CD8-positive, alpha-beta memory T cell (primary cell): ENCODE results near the gene RPUSD4. TPM values are rescaled to one million over a fixed set of nuclear protein-coding genes. Genes with fewer than 3 reads are reported as not detected.

Experiments used
- CTCF ChIA-PET: fragments of 350-600 bp; sonication (Branson Sonifier 250); formaldehyde crosslinking; loops from one replicate; lab custom pipeline; 2021; ENCODE audit warnings: antibody characterized with exemption; lab: Charles Lee
- POLR2A ChIA-PET: fragments of 350-600 bp; sonication (Branson Sonifier 250); formaldehyde crosslinking; loops from one replicate; lab custom pipeline; 2021; ENCODE audit warnings: antibody characterized with exemption; lab: Charles Lee
- DNase-seq, 5 donors: peaks; one replicate each; pipeline versions ENCODE4 v3.0.0 to v3.0.0-alpha.2; 2020 to 2022; ENCODE audit warnings: mixed read lengths in 1 of 5
- H3K27ac ChIP-seq: one replicate; pipeline ENCODE4 v1.7.0; 2013; ENCODE audit warnings: low read depth, mild to moderate bottlenecking, low read length, moderate library complexity
- H3K27me3 ChIP-seq: 2 replicates; pipeline ENCODE4 v1.7.0; 2013; ENCODE audit warnings: low read length, mild to moderate bottlenecking; ENCODE audit not compliant: insufficient read depth, poor library complexity, severe bottlenecking
- H3K36me3 ChIP-seq: 2 replicates; pipeline ENCODE4 v1.7.0; 2013; ENCODE audit warnings: mild to moderate bottlenecking, low read length, moderate library complexity; ENCODE audit not compliant: insufficient read depth
- H3K4me1 ChIP-seq: 2 replicates; pipeline ENCODE4 v1.7.0; 2013; ENCODE audit warnings: mild to moderate bottlenecking, low read length, moderate library complexity; ENCODE audit not compliant: insufficient read depth
- H3K4me3 ChIP-seq: 2 replicates; pipeline ENCODE4 v1.7.0; 2013; ENCODE audit warnings: mild to moderate bottlenecking, low read length
- H3K9me3 ChIP-seq: 2 replicates; pipeline ENCODE4 v1.7.0; 2013; ENCODE audit warnings: mild to moderate bottlenecking, low read length
- H3K27ac Mint-ChIP-seq, 8 donors: one replicate each; pipeline ENCODE4 v1.8.0; 2020 to 2021; ENCODE audit warnings: mixed read lengths in 8 of 8, mild to moderate bottlenecking in 6 of 8, inconsistent platforms in 3 of 8, moderate library complexity in 3 of 8
- H3K27me3 Mint-ChIP-seq, 2 donors: one replicate each; pipeline ENCODE4 v1.8.0; 2020 to 2021; ENCODE audit warnings: mixed read lengths in 2 of 2, mild to moderate bottlenecking in 1 of 2, moderate library complexity in 1 of 2
- H3K36me3 Mint-ChIP-seq, 3 donors: one replicate each; pipeline ENCODE4 v1.8.0; 2020 to 2021; ENCODE audit warnings: mixed read lengths in 3 of 3, inconsistent platforms in 1 of 3, mild to moderate bottlenecking in 1 of 3
- H3K4me1 Mint-ChIP-seq, 3 donors: one replicate each; pipeline ENCODE4 v1.8.0; 2020 to 2021; ENCODE audit warnings: mixed read lengths in 3 of 3, inconsistent platforms in 1 of 3, mild to moderate bottlenecking in 1 of 3
- H3K4me3 Mint-ChIP-seq, 7 donors: one replicate each; pipeline ENCODE4 v1.8.0; 2020 to 2021; ENCODE audit warnings: mixed read lengths in 7 of 7, mild to moderate bottlenecking in 6 of 7, moderate library complexity in 4 of 7, inconsistent platforms in 2 of 7
- H3K9me3 Mint-ChIP-seq, 5 donors: one replicate each; pipeline ENCODE4 v1.8.0; 2020 to 2022; ENCODE audit warnings: mixed read lengths in 5 of 5, mild to moderate bottlenecking in 3 of 5, moderate library complexity in 2 of 5, inconsistent platforms in 1 of 5
- polyA plus RNA-seq: library from polyadenylated mRNA; unstranded; fragments of 300-500 nt; fragmentation: Illumina TruSeq; gene quantifications from one replicate; pipeline ENCODE4 v1.2.3, GENCODE V29; 2021
- total RNA-seq, 2 experiments: library from RNA; stranded (reverse); gene quantifications; one replicate each; pipeline ENCODE4 v1.2.3, GENCODE V29; 2021

Gene RPUSD4
- total and polyA plus RNA-seq, 3 experiments from 2014 or later, result 20.4 to 48.8 (median 47.3) TPM

GRCh38 chr11:126157326-126158030, 54.0 kb downstream of the RPUSD4 start:
- Mint-ChIP-seq H3K9me3 (peaks cover 1 to 4% (median 3%) of the 10 kb centered on the region in 5 donors), H3K36me3 (peaks cover 0 to 5% (median 0%) of the 10 kb centered on the region in 3 donors), H3K4me3 (no peak overlapping the region), H3K27me3 (peaks cover 9% of the 10 kb centered on the region in 2 donors), H3K27ac (no peak overlapping the region), H3K4me1 (no peaks in the 10 kb centered on the region)
- no peaks in the 10 kb centered on the region for H3K4me1 ChIP-seq
- CTCF ChIA-PET, result no interaction called here
- no peaks in the 10 kb centered on the region for H3K27me3 ChIP-seq
- POLR2A ChIA-PET, result no interaction called here
- DNase-seq, result no peak
- H3K36me3 ChIP-seq, result no peaks in the 10 kb centered on the region
- no peak overlapping the region for H3K27ac ChIP-seq
- no peaks in the 10 kb centered on the region for H3K9me3 ChIP-seq
- no peak overlapping the region for H3K4me3 ChIP-seq

DNA sequence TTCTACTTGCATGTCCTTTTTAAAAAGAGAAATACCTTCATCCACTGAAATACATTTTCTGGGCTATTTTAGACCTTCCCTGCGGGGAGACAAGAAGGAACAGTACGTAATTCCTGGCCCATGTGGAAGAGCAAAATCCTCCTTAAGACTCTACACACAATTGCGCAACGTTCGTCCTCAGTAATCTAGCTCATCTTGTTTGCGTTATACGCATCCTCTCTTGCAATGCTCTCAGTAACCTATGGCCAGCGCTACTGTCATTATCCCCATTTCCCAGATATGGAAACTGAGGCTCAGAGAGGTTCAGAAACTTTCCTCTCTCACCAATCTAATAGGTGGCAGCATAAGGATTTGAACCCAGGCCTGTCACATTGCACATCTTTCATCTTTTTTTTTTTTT, 54.6 kb downstream of the RPUSD4 start:
- H3K4me1 Mint-ChIP-seq, result no peaks in the 10 kb centered on the region
- peaks cover 9 to 10% of the 10 kb centered on the region in 2 donors for H3K27me3 Mint-ChIP-seq
- POLR2A ChIA-PET, result no interaction called here
- Histone ChIP-seq H3K4me3 (no peak overlapping the region), H3K4me1 (no peaks in the 10 kb centered on the region), H3K36me3 (no peaks in the 10 kb centered on the region), H3K9me3 (no peaks in the 10 kb centered on the region), H3K27ac (no peak overlapping the region), H3K27me3 (no peaks in the 10 kb centered on the region)
- H3K27ac Mint-ChIP-seq, result no peak overlapping the region
- no peak for DNase-seq
- H3K36me3 Mint-ChIP-seq, result peaks cover 0 to 10% (median 0%) of the 10 kb centered on the region in 3 donors
- CTCF ChIA-PET, result no interaction called here
- no peak overlapping the region for H3K4me3 Mint-ChIP-seq
- peaks cover 2 to 10% (median 9%) of the 10 kb centered on the region in 5 donors for H3K9me3 Mint-ChIP-seq

GRCh38 chr11:126155402-126156187, 55.9 kb downstream of the RPUSD4 start:
- Mint-ChIP-seq H3K36me3 (peaks cover 0 to 11% (median 0%) of the 10 kb centered on the region in 3 donors), H3K9me3 (peaks cover 2 to 16% (median 10%) of the 10 kb centered on the region in 5 donors)
- no peak overlapping the region for H3K4me3 ChIP-seq

GRCh38 chr11:126154691-126155090, 56.8 kb downstream of the RPUSD4 start:
- H3K27ac Mint-ChIP-seq, result no peak overlapping the region
- peaks cover 0 to 11% (median 0%) of the 10 kb centered on the region in 3 donors for H3K36me3 Mint-ChIP-seq
- POLR2A ChIA-PET, result no interaction called here
- peaks cover 9 to 10% of the 10 kb centered on the region in 2 donors for H3K27me3 Mint-ChIP-seq
- H3K9me3 Mint-ChIP-seq, result peaks cover 2 to 16% (median 10%) of the 10 kb centered on the region in 5 donors
- Histone ChIP-seq H3K9me3 (no peaks in the 10 kb centered on the region), H3K4me1 (no peaks in the 10 kb centered on the region), H3K4me3 (no peak overlapping the region), H3K36me3 (no peaks in the 10 kb centered on the region), H3K27ac (no peak overlapping the region), H3K27me3 (no peaks in the 10 kb centered on the region)
- CTCF ChIA-PET, result no interaction called here
- H3K4me3 Mint-ChIP-seq, result no peak overlapping the region
- no peak for DNase-seq
- H3K4me1 Mint-ChIP-seq, result peaks cover 0 to 2% (median 0%) of the 10 kb centered on the region in 3 donors

More at GRCh38 chr11:126155402-126156187, 55.9 kb downstream of the RPUSD4 start:
- no peaks in the 10 kb centered on the region for H3K4me1 ChIP-seq
- H3K27me3 ChIP-seq, result no peaks in the 10 kb centered on the region
- CTCF ChIA-PET, result no interaction called here
- Mint-ChIP-seq H3K27ac (no peak overlapping the region), H3K27me3 (peaks cover 5 to 10% of the 10 kb centered on the region in 2 donors), H3K4me1 (no peaks in the 10 kb centered on the region), H3K4me3 (no peak overlapping the region)
- H3K27ac ChIP-seq, result no peak overlapping the region
- no peaks in the 10 kb centered on the region for H3K9me3 ChIP-seq
- no peak for DNase-seq
- no peaks in the 10 kb centered on the region for H3K36me3 ChIP-seq
- POLR2A ChIA-PET, result no interaction called here

GRCh38 chr11:126153972-126154371, 57.5 kb downstream of the RPUSD4 start:
- CTCF ChIA-PET, result no interaction called here
- no peak overlapping the region for H3K4me3 Mint-ChIP-seq
- H3K27me3 Mint-ChIP-seq, result peaks cover 10 to 16% of the 10 kb centered on the region in 2 donors
- peaks cover 0 to 2% (median 0%) of the 10 kb centered on the region in 3 donors for H3K4me1 Mint-ChIP-seq
- Histone ChIP-seq H3K27me3 (no peaks in the 10 kb centered on the region), H3K9me3 (no peaks in the 10 kb centered on the region), H3K27ac (no peak overlapping the region), H3K4me3 (no peak overlapping the region), H3K36me3 (no peaks in the 10 kb centered on the region), H3K4me1 (no peaks in the 10 kb centered on the region)
- DNase-seq, result no peak
- H3K36me3 Mint-ChIP-seq, result peaks cover 0 to 11% (median 0%) of the 10 kb centered on the region in 3 donors
- no peak overlapping the region for H3K27ac Mint-ChIP-seq
- peaks cover 2 to 16% (median 10%) of the 10 kb centered on the region in 5 donors for H3K9me3 Mint-ChIP-seq
- POLR2A ChIA-PET, result no interaction called here

DNA sequence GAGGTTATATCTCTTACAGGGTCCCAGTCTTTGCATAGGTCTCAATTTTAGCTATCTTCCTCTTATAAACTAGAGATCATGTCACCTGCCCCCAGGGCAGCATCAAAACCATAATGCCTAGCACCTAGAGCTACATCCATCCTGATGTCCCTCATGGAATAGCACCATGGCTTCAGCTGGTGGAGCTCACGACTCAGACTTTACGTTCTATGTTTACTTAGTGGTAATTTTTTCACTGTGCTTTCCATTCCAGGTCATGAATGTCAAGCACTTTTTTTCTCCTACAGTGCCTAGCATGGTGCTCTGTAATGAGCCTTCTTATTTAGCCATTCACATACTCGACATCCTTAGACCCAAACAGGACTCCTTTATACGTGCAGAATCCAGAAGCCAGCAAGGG, 58.4 kb downstream of the RPUSD4 start:
- ChIA-PET POLR2A (no interaction called here), CTCF (no interaction called here)
- H3K36me3 Mint-ChIP-seq, result peaks cover 0 to 11% (median 0%) of the 10 kb centered on the region in 3 donors
- Histone ChIP-seq H3K36me3 (no peaks in the 10 kb centered on the region), H3K4me1 (no peaks in the 10 kb centered on the region), H3K9me3 (no peaks in the 10 kb centered on the region), H3K27me3 (no peaks in the 10 kb centered on the region), H3K27ac (no peak overlapping the region), H3K4me3 (no peak overlapping the region)
- peaks cover 2 to 16% (median 10%) of the 10 kb centered on the region in 5 donors for H3K9me3 Mint-ChIP-seq
- DNase-seq, result no peak
- peaks cover 13 to 17% of the 10 kb centered on the region in 2 donors for H3K27me3 Mint-ChIP-seq
- peaks cover 0 to 2% (median 0%) of the 10 kb centered on the region in 3 donors for H3K4me1 Mint-ChIP-seq
- no peak overlapping the region for H3K4me3 Mint-ChIP-seq
- no peak overlapping the region for H3K27ac Mint-ChIP-seq

- H3K4me1 ChIP-seq, result no peaks in the 10 kb centered on the region
- H3K4me3 ChIP-seq, result no peak overlapping the region
- CTCF ChIA-PET, result no interaction called here
- peaks cover 14 to 17% of the 10 kb centered on the region in 2 donors for H3K27me3 Mint-ChIP-seq
- no peaks in the 10 kb centered on the region for H3K36me3 ChIP-seq
- POLR2A ChIA-PET, result no interaction called here
- H3K27ac Mint-ChIP-seq, result peak overlapping the region in 1 of 8 donors; percentile 9
- peaks cover 2 to 16% (median 10%) of the 10 kb centered on the region in 5 donors for H3K9me3 Mint-ChIP-seq
- H3K4me3 Mint-ChIP-seq, result no peak overlapping the region
- peaks cover 0 to 2% (median 0%) of the 10 kb centered on the region in 3 donors for H3K4me1 Mint-ChIP-seq
- H3K9me3 ChIP-seq, result no peaks in the 10 kb centered on the region
- H3K36me3 Mint-ChIP-seq, result peaks cover 0 to 11% (median 0%) of the 10 kb centered on the region in 3 donors
- no peak overlapping the region for H3K27ac ChIP-seq
- no peak for DNase-seq
- no peaks in the 10 kb centered on the region for H3K27me3 ChIP-seq
These were observed 58.9 kb downstream of the RPUSD4 start for GRCh38 chr11:126152586-126152985.

DNA sequence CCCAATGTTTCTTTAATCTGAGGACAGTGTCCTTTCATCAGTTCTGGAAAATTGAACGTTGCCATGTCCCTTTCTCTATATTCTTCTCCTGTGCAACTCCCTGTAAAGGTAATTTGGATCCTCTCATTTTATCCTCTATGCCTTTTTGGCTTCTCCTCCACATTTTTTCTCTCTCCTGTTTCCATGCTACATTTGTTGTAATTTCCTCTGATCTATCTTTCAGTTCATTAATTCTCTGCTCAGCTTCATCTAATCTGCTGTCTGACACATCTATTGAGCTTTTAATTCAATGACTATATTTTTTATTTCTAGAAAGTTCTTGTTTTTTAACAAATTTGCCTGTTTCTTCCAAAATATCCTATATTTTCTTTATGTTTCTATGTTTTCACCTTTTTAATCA, 59.3 kb downstream of the RPUSD4 start:
- H3K36me3 Mint-ChIP-seq, result peaks cover 0 to 11% (median 0%) of the 10 kb centered on the region in 3 donors
- Histone ChIP-seq H3K27ac (no peak overlapping the region), H3K4me1 (no peaks in the 10 kb centered on the region), H3K36me3 (no peaks in the 10 kb centered on the region), H3K4me3 (no peak overlapping the region), H3K9me3 (no peaks in the 10 kb centered on the region), H3K27me3 (no peaks in the 10 kb centered on the region)
- ChIA-PET CTCF (no interaction called here), POLR2A (no interaction called here)
- no peak overlapping the region for H3K4me3 Mint-ChIP-seq
- DNase-seq, result no peak
- peaks cover 14 to 17% of the 10 kb centered on the region in 2 donors for H3K27me3 Mint-ChIP-seq
- H3K9me3 Mint-ChIP-seq, result peaks cover 2 to 16% (median 10%) of the 10 kb centered on the region in 5 donors
- H3K27ac Mint-ChIP-seq, result no peak overlapping the region
- H3K4me1 Mint-ChIP-seq, result peaks cover 0 to 2% (median 0%) of the 10 kb centered on the region in 3 donors
